ENCODE measurements around the gene APLN.

The APLN gene

DNA sequence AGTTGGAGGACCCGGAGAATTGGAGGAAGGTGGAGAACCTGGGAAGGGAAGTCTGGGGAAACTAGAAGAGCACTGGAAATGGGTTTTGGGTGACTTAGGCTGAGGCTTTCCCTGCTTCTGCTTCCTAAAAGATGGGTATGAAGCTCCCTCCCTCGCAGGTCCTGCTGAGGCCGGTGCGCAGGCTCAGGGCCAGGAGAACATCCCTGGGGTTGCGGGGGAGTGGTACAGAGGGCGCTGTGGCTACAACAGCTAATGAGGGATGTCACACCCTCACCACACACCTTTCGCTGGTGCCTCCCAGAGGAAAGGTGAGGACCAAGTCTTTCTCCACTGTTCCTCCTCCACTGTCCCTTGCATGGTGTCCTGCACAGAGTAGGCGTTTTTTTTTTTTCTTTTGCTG is 15.8 kb downstream of the APLN start:
- TF ChIP-seq SUZ12 (IDR thresholded peaks at IDR 0.05; ENCODE audit: extremely low read depth, insufficient read depth, insufficient read length) = no peak
- TF ChIP-seq YY1 (IDR thresholded peaks at IDR 0.05; ENCODE audit: insufficient read depth, insufficient read length) = no peak
- no peak for TF ChIP-seq ZNF274 (IDR thresholded peaks at IDR 0.05; ENCODE audit: low read depth, low read length)
- DNase-seq (ENCODE audit: low read depth, low spot score) = no peak
- H3K9ac ChIP-seq (ENCODE audit: insufficient read length, low read depth) = no peak overlapping the region
- H3K27me3 ChIP-seq (ENCODE audit: insufficient read depth, insufficient read length) = no peaks in the 10 kb centered on the region
- no peaks in the 10 kb centered on the region for H3K36me3 ChIP-seq (ENCODE audit: insufficient read depth, insufficient read length, low read length)
- no peak overlapping the region for H3K4me3 ChIP-seq (ENCODE audit: insufficient read length, low read depth)
- H3K4me1 ChIP-seq (ENCODE audit: insufficient read depth, insufficient read length) = no peaks in the 10 kb centered on the region
- no peaks in the 10 kb centered on the region for H3K9me3 ChIP-seq (ENCODE audit: insufficient read depth, low read length)

- Histone ChIP-seq H3K36me3 (ENCODE audit: insufficient read depth, insufficient read length, low read length) (no peaks in the 10 kb centered on the region), H3K4me1 (ENCODE audit: insufficient read depth, insufficient read length) (no peaks in the 10 kb centered on the region), H3K27me3 (ENCODE audit: insufficient read depth, insufficient read length) (no peaks in the 10 kb centered on the region), H3K9ac (ENCODE audit: insufficient read length, low read depth) (no peak overlapping the region), H3K9me3 (ENCODE audit: insufficient read depth, low read length) (no peaks in the 10 kb centered on the region), H3K4me3 (ENCODE audit: insufficient read length, low read depth) (no peak overlapping the region)
- no peak for TF ChIP-seq YY1 (IDR thresholded peaks at IDR 0.05; ENCODE audit: insufficient read depth, insufficient read length)
- TF ChIP-seq SUZ12 (IDR thresholded peaks at IDR 0.05; ENCODE audit: extremely low read depth, insufficient read depth, insufficient read length) = no peak
- TF ChIP-seq ZNF274 (IDR thresholded peaks at IDR 0.05; ENCODE audit: low read depth, low read length) = no peak
- no peak for DNase-seq (ENCODE audit: low read depth, low spot score)
These were observed 17.3 kb downstream of the APLN start for GRCh38 chrX:129637217-129638109.

DNA sequence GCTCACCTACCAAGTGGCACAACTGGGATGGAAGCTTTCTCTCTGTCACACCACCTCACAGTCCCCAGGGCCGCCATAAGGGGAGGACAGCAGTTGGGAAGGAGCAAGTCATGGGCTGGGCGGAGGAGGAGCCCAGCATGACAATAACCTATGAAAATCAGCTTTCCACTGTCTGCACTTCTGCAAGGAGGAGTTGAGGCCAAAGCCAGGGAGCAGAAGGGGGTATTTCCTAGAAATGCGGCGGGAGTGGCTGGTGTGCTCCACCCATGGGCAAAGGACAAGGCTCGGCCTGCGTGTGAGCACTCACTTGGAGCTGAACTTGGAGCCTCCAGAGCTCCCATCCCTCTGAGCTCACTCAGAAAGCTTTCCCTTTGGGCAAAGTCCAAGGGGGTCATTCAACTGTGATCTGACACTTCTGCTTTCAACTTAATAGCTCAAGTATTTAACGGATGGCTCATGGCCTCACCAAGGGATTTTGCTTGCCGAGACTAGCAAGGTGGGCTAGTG is 18.5 kb downstream of the APLN start:
- H3K9ac ChIP-seq (ENCODE audit: insufficient read length, low read depth) = no peak overlapping the region
- DNase-seq (ENCODE audit: low read depth, low spot score) = no peak
- no peaks in the 10 kb centered on the region for H3K36me3 ChIP-seq (ENCODE audit: insufficient read depth, insufficient read length, low read length)
- H3K27me3 ChIP-seq (ENCODE audit: insufficient read depth, insufficient read length) = no peaks in the 10 kb centered on the region
- no peaks in the 10 kb centered on the region for H3K9me3 ChIP-seq (ENCODE audit: insufficient read depth, low read length)
- no peaks in the 10 kb centered on the region for H3K4me1 ChIP-seq (ENCODE audit: insufficient read depth, insufficient read length)
- H3K4me3 ChIP-seq (ENCODE audit: insufficient read length, low read depth) = no peak overlapping the region
- TF ChIP-seq YY1 (IDR thresholded peaks at IDR 0.05; ENCODE audit: insufficient read depth, insufficient read length) (no peak), ZNF274 (IDR thresholded peaks at IDR 0.05; ENCODE audit: low read depth, low read length) (no peak), SUZ12 (IDR thresholded peaks at IDR 0.05; ENCODE audit: extremely low read depth, insufficient read depth, insufficient read length) (no peak)

- H3K4me3 ChIP-seq (ENCODE audit: insufficient read length, low read depth) = no peak overlapping the region
- H3K4me1 ChIP-seq (ENCODE audit: insufficient read depth, insufficient read length) = no peaks in the 10 kb centered on the region
- TF ChIP-seq ZNF274 (IDR thresholded peaks at IDR 0.05; ENCODE audit: low read depth, low read length) (no peak), SUZ12 (IDR thresholded peaks at IDR 0.05; ENCODE audit: extremely low read depth, insufficient read depth, insufficient read length) (no peak), YY1 (IDR thresholded peaks at IDR 0.05; ENCODE audit: insufficient read depth, insufficient read length) (no peak)
- H3K9ac ChIP-seq (ENCODE audit: insufficient read length, low read depth) = no peak overlapping the region
- H3K9me3 ChIP-seq (ENCODE audit: insufficient read depth, low read length) = no peaks in the 10 kb centered on the region
- no peak for DNase-seq (ENCODE audit: low read depth, low spot score)
- H3K27me3 ChIP-seq (ENCODE audit: insufficient read depth, insufficient read length) = no peaks in the 10 kb centered on the region
- no peaks in the 10 kb centered on the region for H3K36me3 ChIP-seq (ENCODE audit: insufficient read depth, insufficient read length, low read length)
These were observed 20.2 kb downstream of the APLN start for GRCh38 chrX:129634541-129634940.

GRCh38 chrX:129632443-129632842 is 22.3 kb downstream of the APLN start:
- no peaks in the 10 kb centered on the region for H3K4me1 ChIP-seq (ENCODE audit: insufficient read depth, insufficient read length)
- H3K9me3 ChIP-seq (ENCODE audit: insufficient read depth, low read length) = no peaks in the 10 kb centered on the region
- no peak overlapping the region for H3K9ac ChIP-seq (ENCODE audit: insufficient read length, low read depth)
- H3K27me3 ChIP-seq (ENCODE audit: insufficient read depth, insufficient read length) = no peaks in the 10 kb centered on the region
- TF ChIP-seq ZNF274 (IDR thresholded peaks at IDR 0.05; ENCODE audit: low read depth, low read length) = no peak
- no peak for TF ChIP-seq SUZ12 (IDR thresholded peaks at IDR 0.05; ENCODE audit: extremely low read depth, insufficient read depth, insufficient read length)
- TF ChIP-seq YY1 (IDR thresholded peaks at IDR 0.05; ENCODE audit: insufficient read depth, insufficient read length) = no peak
- DNase-seq (ENCODE audit: low read depth, low spot score) = no peak
- H3K36me3 ChIP-seq (ENCODE audit: insufficient read depth, insufficient read length, low read length) = no peaks in the 10 kb centered on the region
- H3K4me3 ChIP-seq (ENCODE audit: insufficient read length, low read depth) = no peak overlapping the region

- TF ChIP-seq ZNF274 (IDR thresholded peaks at IDR 0.05; ENCODE audit: low read depth, low read length) (no peak), YY1 (IDR thresholded peaks at IDR 0.05; ENCODE audit: insufficient read depth, insufficient read length) (no peak), SUZ12 (IDR thresholded peaks at IDR 0.05; ENCODE audit: extremely low read depth, insufficient read depth, insufficient read length) (no peak)
- no peaks in the 10 kb centered on the region for H3K4me1 ChIP-seq (ENCODE audit: insufficient read depth, insufficient read length)
- no peak for DNase-seq (ENCODE audit: low read depth, low spot score)
- no peak overlapping the region for H3K4me3 ChIP-seq (ENCODE audit: insufficient read length, low read depth)
- no peak overlapping the region for H3K9ac ChIP-seq (ENCODE audit: insufficient read length, low read depth)
- no peaks in the 10 kb centered on the region for H3K36me3 ChIP-seq (ENCODE audit: insufficient read depth, insufficient read length, low read length)
- H3K9me3 ChIP-seq (ENCODE audit: insufficient read depth, low read length) = no peaks in the 10 kb centered on the region
- no peaks in the 10 kb centered on the region for H3K27me3 ChIP-seq (ENCODE audit: insufficient read depth, insufficient read length)
These were observed 22.9 kb downstream of the APLN start for GRCh38 chrX:129631849-129632248.

DNA sequence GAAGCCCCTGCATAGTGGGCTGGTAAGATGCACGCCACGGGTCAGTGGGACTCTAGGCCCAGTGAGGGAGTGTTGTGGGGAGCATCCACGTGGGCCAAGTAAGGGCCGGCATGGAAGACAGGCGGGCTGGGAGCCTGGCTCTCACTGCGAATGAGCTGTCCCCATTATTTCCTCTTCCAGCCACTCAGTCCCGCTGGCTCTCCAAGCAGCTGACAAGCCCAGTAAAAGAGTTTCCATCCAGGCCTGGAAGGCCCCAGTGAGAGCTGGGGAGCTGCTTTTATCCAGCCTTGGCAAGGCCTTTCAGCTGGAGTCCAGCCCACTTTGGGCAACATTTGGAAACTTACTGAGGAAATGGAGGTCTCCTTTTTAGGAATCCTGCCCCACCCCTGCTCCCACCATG is 24.9 kb downstream of the APLN start:
- TF ChIP-seq SUZ12 (IDR thresholded peaks at IDR 0.05; ENCODE audit: extremely low read depth, insufficient read depth, insufficient read length) = no peak
- no peak for TF ChIP-seq ZNF274 (IDR thresholded peaks at IDR 0.05; ENCODE audit: low read depth, low read length)
- no peak for TF ChIP-seq YY1 (IDR thresholded peaks at IDR 0.05; ENCODE audit: insufficient read depth, insufficient read length)
- no peaks in the 10 kb centered on the region for H3K36me3 ChIP-seq (ENCODE audit: insufficient read depth, insufficient read length, low read length)
- H3K4me3 ChIP-seq (ENCODE audit: insufficient read length, low read depth) = no peak overlapping the region
- H3K4me1 ChIP-seq (ENCODE audit: insufficient read depth, insufficient read length) = no peaks in the 10 kb centered on the region
- no peak for DNase-seq (ENCODE audit: low read depth, low spot score)
- no peaks in the 10 kb centered on the region for H3K27me3 ChIP-seq (ENCODE audit: insufficient read depth, insufficient read length)
- no peaks in the 10 kb centered on the region for H3K9me3 ChIP-seq (ENCODE audit: insufficient read depth, low read length)
- H3K9ac ChIP-seq (ENCODE audit: insufficient read length, low read depth) = no peak overlapping the region

All from NT2/D1 (cell line).